ENCODE results near the gene LYRM1.
"Not testable (repeated sequence)": the region's sequence is repeated elsewhere in the genome, so short reads cannot be mapped to it uniquely, and the experiment has no call there.

LYRM1 gene

DNA sequence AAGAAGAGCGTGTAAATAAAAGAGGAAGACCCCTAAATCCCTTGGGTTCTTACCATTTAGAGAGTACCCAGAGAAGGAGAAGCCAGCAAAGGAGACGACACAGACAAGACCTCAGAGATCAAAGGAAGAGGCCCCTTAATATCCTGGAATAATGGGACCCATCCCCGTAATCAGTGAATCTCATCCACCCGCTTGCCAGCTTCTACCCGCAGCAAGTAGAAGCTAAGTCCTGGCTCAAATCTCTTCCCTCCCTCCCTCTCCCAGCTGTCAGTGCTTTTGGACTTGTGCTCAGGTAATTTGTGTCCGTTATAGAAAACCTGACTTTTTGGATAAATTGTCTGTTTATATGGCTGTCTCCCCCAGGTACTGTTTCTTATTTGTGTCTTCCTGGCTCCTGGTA lies 1.9 kb downstream of the LYRM1 start:
- DNase-seq (ENCODE audit: low read depth in 2 of 2): no peak

GRCh38 chr16:20903116-20903898 lies 2.7 kb downstream of the LYRM1 start:
- DNase-seq (ENCODE audit: low read depth in 2 of 2): no peak

- no peak for DNase-seq (ENCODE audit: low read depth in 2 of 2)
These were observed 3.4 kb downstream of the LYRM1 start for GRCh38 chr16:20903899-20904506.

DNA sequence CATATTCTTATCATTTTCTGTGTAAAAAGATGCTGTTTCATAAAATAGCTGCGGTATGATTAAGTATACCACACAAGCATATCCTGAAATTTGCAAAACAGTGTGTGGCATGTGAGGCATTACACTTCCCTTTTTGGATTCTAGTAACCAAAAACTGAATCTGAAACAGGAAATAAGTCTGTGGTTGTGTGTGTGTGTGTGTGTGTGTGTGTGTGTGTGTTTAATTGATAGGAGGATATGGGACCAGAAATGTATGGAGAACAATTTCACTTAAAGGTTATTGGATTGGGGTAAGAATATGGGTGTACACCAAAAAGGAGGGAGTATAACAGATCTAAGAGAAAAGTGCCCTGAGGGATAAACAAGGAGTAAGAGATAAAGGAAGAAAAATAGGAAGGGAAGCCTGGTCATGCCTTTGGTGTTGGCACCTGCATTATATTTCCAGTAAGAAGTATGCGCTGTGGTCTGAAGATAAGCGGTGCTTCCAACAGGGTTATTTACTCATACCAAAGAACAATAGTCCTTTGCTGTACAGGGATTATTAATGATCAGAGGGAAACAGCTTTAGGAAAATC lies 4.0 kb downstream of the LYRM1 start:
- DNase-seq (ENCODE audit: low read depth in 2 of 2): no peak

DNA sequence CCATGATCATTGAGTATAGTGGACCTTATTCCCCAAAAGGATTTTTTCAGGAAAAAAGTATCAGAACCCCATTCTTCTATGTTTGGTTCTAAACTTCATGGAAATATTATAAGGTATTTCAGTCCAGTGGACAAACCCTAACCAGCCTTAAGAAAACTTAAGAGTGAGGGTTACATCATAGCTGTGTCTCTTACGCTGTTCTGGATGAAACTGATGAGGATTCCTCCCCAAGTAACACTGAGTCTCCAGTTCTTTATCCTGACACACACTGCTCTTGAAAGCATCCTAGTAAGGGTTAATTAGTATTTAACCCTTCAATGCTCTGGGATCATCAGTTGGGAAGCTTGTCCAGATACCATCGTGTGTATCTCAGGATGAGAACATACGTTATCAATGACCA lies 5.0 kb downstream of the LYRM1 start:
- DNase-seq (ENCODE audit: low read depth in 2 of 2): no peak

- no peak for DNase-seq (ENCODE audit: low read depth in 2 of 2)
These were observed 6.0 kb downstream of the LYRM1 start for GRCh38 chr16:20906341-20907255.

- DNase-seq (ENCODE audit: low read depth in 2 of 2): no peak
These were observed 10.3 kb downstream of the LYRM1 start for GRCh38 chr16:20910781-20911321.

GRCh38 chr16:20911361-20911760 lies 10.8 kb downstream of the LYRM1 start:
- no peak for DNase-seq (ENCODE audit: low read depth in 2 of 2)

DNA sequence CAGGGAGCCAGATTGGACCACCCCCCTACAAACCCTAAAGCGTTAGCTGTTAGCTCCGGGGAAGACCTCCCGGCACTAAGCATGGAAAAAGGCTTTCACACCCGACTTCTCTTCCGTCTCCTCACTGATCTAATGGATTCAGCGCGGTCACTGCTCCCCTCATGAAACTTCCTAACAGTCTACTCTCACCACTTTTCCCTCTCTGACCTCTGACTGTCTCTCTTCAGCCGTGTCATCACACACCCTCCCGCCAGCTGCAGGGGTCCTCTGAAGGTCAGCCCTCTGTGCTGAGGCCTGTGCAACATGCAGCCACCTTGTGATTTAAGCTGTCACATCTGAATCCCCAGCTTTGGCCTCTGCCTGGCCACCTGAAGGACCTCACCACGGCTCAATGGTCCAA lies 15.7 kb downstream of the LYRM1 start:
- no peak for DNase-seq (ENCODE audit: low read depth in 2 of 2)

DNA sequence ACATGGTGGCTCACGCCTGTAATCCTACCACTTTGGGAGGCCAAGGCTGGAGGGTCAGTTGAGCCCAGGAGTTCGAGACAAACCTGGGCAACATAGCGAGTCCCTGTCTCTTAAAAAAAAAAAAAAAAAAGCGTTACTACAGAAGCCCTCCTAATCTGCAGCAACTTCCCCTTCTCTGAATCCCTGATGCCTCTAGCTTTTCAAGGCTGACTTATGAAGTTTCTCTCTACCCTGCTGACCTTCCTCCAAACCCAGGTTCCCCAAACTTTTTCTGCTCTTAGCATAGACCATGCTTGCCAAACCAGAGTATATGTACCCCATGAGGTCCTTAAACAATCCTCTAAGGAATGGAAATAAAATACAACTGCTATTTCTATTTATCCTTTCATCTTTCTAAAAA lies 16.4 kb downstream of the LYRM1 start:
- no peak for DNase-seq (ENCODE audit: low read depth in 2 of 2)

GRCh38 chr16:20918486-20919239 lies 18.1 kb downstream of the LYRM1 start:
- no peak for DNase-seq (ENCODE audit: low read depth in 2 of 2)

DNA sequence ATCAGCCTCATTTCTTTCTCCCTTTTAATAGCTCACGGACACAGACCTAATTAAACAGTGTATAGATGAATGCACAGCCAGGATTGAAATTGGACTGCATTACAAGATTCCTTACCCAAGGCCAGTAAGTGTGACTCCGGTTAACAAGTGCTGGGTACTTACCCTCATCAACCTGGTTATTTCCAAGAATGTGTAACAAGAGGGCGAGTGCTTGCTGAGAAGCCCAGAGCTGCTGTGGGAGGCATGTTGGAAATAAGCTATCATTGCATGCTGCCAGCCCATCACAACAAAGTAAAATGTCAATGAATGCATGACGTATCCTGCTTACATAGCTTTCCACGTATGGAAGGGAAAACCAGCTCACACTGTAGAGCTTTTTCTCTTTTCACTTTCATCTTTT lies 19.5 kb downstream of the LYRM1 start:
- DNase-seq (ENCODE audit: low read depth in 2 of 2): no peak

- no peak for DNase-seq (ENCODE audit: low read depth in 2 of 2)
These were observed 20.2 kb downstream of the LYRM1 start for GRCh38 chr16:20920799-20921198.

DNA sequence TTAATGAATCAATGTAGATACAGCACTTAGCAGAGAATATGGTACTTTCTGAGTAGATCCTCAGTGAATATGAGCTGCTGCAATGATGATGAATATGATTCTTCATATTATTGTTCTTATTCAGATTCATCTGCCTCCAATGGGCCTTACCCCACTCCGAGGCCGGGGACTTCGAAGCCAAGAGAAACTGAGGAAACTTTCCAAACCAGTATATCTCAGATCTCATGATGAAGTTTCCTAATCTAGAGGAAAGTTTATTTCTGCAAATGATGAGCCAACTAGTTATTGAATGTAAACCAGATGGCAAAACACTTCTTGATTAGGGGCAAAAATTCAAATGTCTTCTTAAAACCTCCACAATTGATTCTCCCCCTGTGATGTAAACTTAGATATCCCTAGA lies 23.3 kb downstream of the LYRM1 start:
- DNase-seq (ENCODE audit: low read depth in 2 of 2): no peak

GRCh38 chr16:20925751-20926150 lies 25.2 kb downstream of the LYRM1 start:
- no peak for DNase-seq (ENCODE audit: low read depth in 2 of 2)

DNA sequence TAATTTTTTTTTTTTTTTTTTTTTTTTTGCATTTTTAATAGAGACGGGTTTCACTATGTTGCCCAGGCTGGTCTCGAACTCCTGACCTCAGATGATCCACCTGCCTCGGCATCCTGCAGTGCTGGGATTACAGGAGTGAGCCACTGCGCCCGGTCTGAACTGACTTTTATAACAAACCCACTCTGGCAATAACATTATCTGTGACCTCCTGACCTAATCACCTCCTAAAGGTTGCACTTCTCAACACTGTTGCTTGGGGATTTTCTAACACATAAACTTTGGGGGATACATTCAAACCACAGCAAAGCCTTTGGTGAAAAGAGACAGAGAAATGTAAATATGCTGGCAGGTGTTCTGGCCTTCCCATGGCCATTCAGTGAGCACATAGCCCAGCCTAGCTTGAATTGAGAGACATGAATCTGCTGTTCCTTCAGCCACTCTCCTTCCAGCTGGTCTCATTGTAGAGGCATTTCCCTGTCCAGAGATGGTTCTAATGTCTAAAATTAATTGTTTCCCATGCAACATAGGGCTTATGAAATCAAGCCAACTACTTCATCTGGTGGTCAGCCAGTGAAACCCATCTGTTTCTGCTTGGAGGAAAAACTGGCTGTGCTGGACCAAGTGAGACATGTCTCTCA lies 28.3 kb downstream of the LYRM1 start:
- DNase-seq (ENCODE audit: low read depth in 2 of 2): no peak

GRCh38 chr16:20929676-20930364 lies 29.2 kb downstream of the LYRM1 start:
- DNase-seq (ENCODE audit: low read depth in 2 of 2): not testable (repeated sequence)

- DNase-seq (ENCODE audit: low read depth in 2 of 2): no peak
These were observed 29.8 kb downstream of the LYRM1 start for GRCh38 chr16:20930365-20930690.

DNA sequence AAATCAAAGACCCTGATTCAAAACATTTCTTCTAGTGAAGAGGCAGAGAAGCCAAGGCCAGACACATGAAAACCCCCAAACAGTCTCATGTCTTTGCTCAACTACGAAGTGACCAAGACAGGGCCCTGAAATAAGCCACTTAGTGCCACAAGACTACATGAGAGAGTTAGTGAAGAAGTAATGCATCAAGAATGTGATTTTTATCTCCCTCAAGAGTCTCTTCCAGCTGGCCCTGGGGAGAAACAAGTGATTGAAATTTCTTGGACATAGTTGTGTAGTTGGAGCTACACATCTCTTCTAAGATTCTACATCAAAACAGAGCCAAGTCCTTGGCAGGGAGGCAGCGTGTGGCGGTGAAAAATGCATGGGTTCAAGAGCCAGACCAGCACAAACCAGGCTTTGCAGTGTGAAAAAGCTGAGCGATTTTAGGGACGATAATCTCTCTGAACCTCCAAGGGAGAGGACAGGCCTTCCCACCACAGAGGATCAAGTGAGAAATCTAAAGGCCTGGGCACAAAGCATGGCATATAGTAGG lies 30.6 kb downstream of the LYRM1 start:
- no peak for DNase-seq (ENCODE audit: low read depth in 2 of 2)

- DNase-seq (ENCODE audit: low read depth in 2 of 2): no peak
These were observed 33.0 kb downstream of the LYRM1 start for GRCh38 chr16:20933589-20933988.
